ENCODE results near the gene C6orf141. TPM values are rescaled to one million over a fixed set of nuclear protein-coding genes. Genes with fewer than 3 reads are reported as not detected.

The C6orf141 gene
- total and polyA plus RNA-seq, 2 of the 8 experiments (the other 6 are each of a cell fraction or from before 2014, with no cell fraction given): 7.6 to 16.1 TPM

GRCh38 chr6:49565261-49565660 lies 14.8 kb downstream of the C6orf141 start:
- DNase-seq (ENCODE audit: low read depth in 1 of 2, low spot score in 2 of 2) (no peak), FAIRE-seq (no peak)
- H3K27me3 ChIP-seq (replicated peaks in 1 of 4; ENCODE audit: control insufficient read depth in 3 of 4, extremely low read depth in 1 of 4, insufficient read depth in 3 of 4, low read length in 3 of 4): no peaks in the 10 kb centered on the region; a peak in 1 of 7 replicates
- no peak overlapping the region for H3K4me3 ChIP-seq (ENCODE audit: extremely low read depth in 1 of 4, insufficient read depth in 2 of 4, low read depth in 3 of 4, low read length in 4 of 4)
- no peak overlapping the region for H2BK20ac ChIP-seq (ENCODE audit: low read length)
- H3K18ac ChIP-seq (ENCODE audit: extremely low read depth, low read length): no peak overlapping the region
- TF ChIP-seq POLR2AphosphoS5 (IDR thresholded peaks at IDR 0.05; ENCODE audit: low read depth, low read length) (no peak), SP1 (IDR thresholded peaks at IDR 0.05; ENCODE audit: low read depth, low read length) (no peak), FOSL1 (IDR thresholded peaks at IDR 0.05; ENCODE audit: insufficient read depth, low read depth, low read length) (no peak), HDAC2 (IDR thresholded peaks at IDR 0.05; ENCODE audit: borderline replicate concordance in 1 of 2, low read depth in 2 of 2, low read length in 2 of 2) (no peak), CHD2 (IDR thresholded peaks at IDR 0.05; ENCODE audit: low read length) (no peak), RFX5 (IDR thresholded peaks at IDR 0.05; ENCODE audit: borderline replicate concordance, low read depth, low read length) (no peak), SIN3A (conservative IDR thresholded peaks at IDR 0.05 in 1 of 2, IDR thresholded peaks at IDR 0.05 in 1 of 2; ENCODE audit: low read depth in 1 of 2, low read length in 2 of 2) (no peak), JUN (IDR thresholded peaks at IDR 0.05; ENCODE audit: low read depth, low read length) (no peak), NRF1 (IDR thresholded peaks at IDR 0.05; ENCODE audit: low read depth, low read length) (no peak), CREB1 (IDR thresholded peaks at IDR 0.05) (no peak)
- H3K23ac ChIP-seq (ENCODE audit: insufficient read length): no peak overlapping the region
- no peaks in the 10 kb centered on the region for H3K4me1 ChIP-seq (replicated peaks in 1 of 4; ENCODE audit: control insufficient read depth in 3 of 4, insufficient read depth in 4 of 4, low read length in 3 of 4)
- no peak overlapping the region for H3K9ac ChIP-seq (replicated peaks in 1 of 4; ENCODE audit: extremely low read depth in 1 of 4, low read depth in 3 of 4, low read length in 3 of 4)
- H3K4me2 ChIP-seq (ENCODE audit: insufficient read depth in 1 of 2, low read depth in 2 of 2, low read length in 2 of 2): no peak overlapping the region
- no peak overlapping the region for H3K14ac ChIP-seq (ENCODE audit: insufficient read length)
- H4K91ac ChIP-seq (replicated peaks; ENCODE audit: insufficient read length, low read length): no peak overlapping the region
- no peak overlapping the region for H2BK5ac ChIP-seq (ENCODE audit: low read depth, low read length)
- H2AK5ac ChIP-seq (ENCODE audit: low read depth, low read length): no peak overlapping the region
- H3K36me3 ChIP-seq (ENCODE audit: control insufficient read depth in 2 of 4, insufficient read depth in 4 of 4, low read length in 3 of 4): no peaks in the 10 kb centered on the region
- no peak overlapping the region for H4K8ac ChIP-seq (ENCODE audit: extremely low read depth, insufficient read depth, low read length)
- H3K79me1 ChIP-seq (ENCODE audit: low read depth, low read length): no peaks in the 10 kb centered on the region
- H3K79me2 ChIP-seq (ENCODE audit: control insufficient read depth in 1 of 2, insufficient read depth in 2 of 2, low read length in 2 of 2): no peaks in the 10 kb centered on the region
- H3K4ac ChIP-seq (replicated peaks; ENCODE audit: insufficient read length, low read depth, low read length): no peak overlapping the region
- CTCF ChIA-PET (ENCODE audit: partially characterized antibody): interaction anchor here (1.2 to 5.5 kb wide), 3 partner anchors 15 to 33 kb away, joined by 4 to 23 read pairs (median 10); partner anchors contain the start of gene C6orf141
- WGBS, 2 experiments (ENCODE audit: extremely low coverage in 1 of 2, insufficient coverage in 1 of 2, insufficient read length in 1 of 2, insufficient replicate concordance in 2 of 2, low coverage in 1 of 2, low lambda C conversion rate in 2 of 2, missing lambda C conversion rate in 1 of 2): 52% methylated on average over 2 of the region's 2 CpGs; no CpG with 5 or more reads in 1 of the 2 experiments
- H4K20me1 ChIP-seq (replicated peaks in 1 of 2; ENCODE audit: control insufficient read depth in 1 of 2, insufficient read depth in 2 of 2, low read length in 2 of 2): no peaks in the 10 kb centered on the region
- POLR2A ChIA-PET (ENCODE audit: partially characterized antibody): interaction anchor here (0.8 to 1.2 kb wide), 2 partner anchors 13 to 15 kb away, joined by 4 to 5 read pairs; partner anchors contain the start of gene C6orf141
- no peaks in the 10 kb centered on the region for H3K9me3 ChIP-seq (ENCODE audit: insufficient read depth in 2 of 2, low read depth in 1 of 2, low read length in 1 of 2)
- H3K27ac ChIP-seq (ENCODE audit: low read depth, low read length): no peak overlapping the region
- H3K23me2 ChIP-seq (ENCODE audit: low read depth, low read length): no peaks in the 10 kb centered on the region
- no peak overlapping the region for H4K5ac ChIP-seq (ENCODE audit: insufficient read length, low read depth, low read length)
- H2BK15ac ChIP-seq (ENCODE audit: low read length): no peak overlapping the region
- H2BK120ac ChIP-seq (replicated peaks; ENCODE audit: low read depth, low read length): no peak overlapping the region
- no peak overlapping the region for H3K56ac ChIP-seq (replicated peaks; ENCODE audit: insufficient read length, low read depth, low read length)
- no peak overlapping the region for H2AFZ ChIP-seq (ENCODE audit: low read length)
- H2BK12ac ChIP-seq (ENCODE audit: low read depth, low read length): no peak overlapping the region
